H1 (cell line): ENCODE measurements around the gene RPTOR.

Experiments
- CTCF ChIP-seq, 3 experiments: IDR thresholded peaks; 1 replicate in 2 of 3; 2 replicates in 1 of 3; pipeline versions ENCODE4 v1.5.1 to v1.6.1; 2011; ENCODE audit warnings: low read length in 3 of 3, mild to moderate bottlenecking in 3 of 3, inconsistent platforms in 2 of 3, low read depth in 1 of 3, moderate library complexity in 1 of 3; ENCODE audit not compliant: insufficient read depth in 1 of 3; ENCODE audit errors: control extremely low read depth in 1 of 3
- EP300 ChIP-seq, 2 experiments: IDR thresholded peaks; 1 replicate in 1 of 2; 2 replicates in 1 of 2; pipeline ENCODE4 v1.6.1; 2011 to 2012; ENCODE audit warnings: low read depth in 2 of 2, low read length in 2 of 2, mild to moderate bottlenecking in 2 of 2, borderline replicate concordance in 1 of 2, inconsistent platforms in 1 of 2, moderate library complexity in 1 of 2
- EZH2 ChIP-seq: fragments of 200-600 bp; sonication (generic); IDR thresholded peaks from 2 replicates; pipeline ENCODE4 v1.7.1; 2012; ENCODE audit warnings: low read depth, mild to moderate bottlenecking, moderate library complexity, low read length, inconsistent platforms; ENCODE audit not compliant: severe bottlenecking
- HDAC2 ChIP-seq, 2 experiments: fragments of 300-600 bp in 1 of 2; sonication (generic) in 1 of 2; IDR thresholded peaks; 2 replicates each; pipeline ENCODE4 v1.6.1; 2011 to 2012; ENCODE audit warnings: low read depth in 2 of 2, low read length in 2 of 2, mild to moderate bottlenecking in 2 of 2, moderate library complexity in 2 of 2, borderline replicate concordance in 1 of 2, inconsistent platforms in 1 of 2
- POLR2A ChIP-seq, 2 experiments: IDR thresholded peaks; 1 replicate in 1 of 2; 2 replicates in 1 of 2; pipeline ENCODE4 v1.6.1; 2011; ENCODE audit warnings: low read depth in 2 of 2, low read length in 2 of 2, mild to moderate bottlenecking in 2 of 2; ENCODE audit errors: control extremely low read depth in 1 of 2
- RAD21 ChIP-seq, 2 experiments: IDR thresholded peaks in 1 of 2; conservative IDR thresholded peaks in 1 of 2; 2 replicates each; pipeline ENCODE4 v1.6.1; 2011; ENCODE audit warnings: low read depth in 2 of 2, low read length in 2 of 2, improper control_type of control experiment in 1 of 2, inconsistent platforms in 1 of 2, mild to moderate bottlenecking in 1 of 2, moderate library complexity in 1 of 2
- RXRA ChIP-seq: IDR thresholded peaks from 2 replicates; pipeline ENCODE4 v1.6.1; 2011; ENCODE audit warnings: low read depth, mild to moderate bottlenecking, low read length, moderate library complexity; ENCODE audit not compliant: insufficient read depth
- SIRT6 ChIP-seq: IDR thresholded peaks from one replicate; pipeline ENCODE4 v1.7.1; 2012; ENCODE audit warnings: low read length, inconsistent platforms
- USF2 ChIP-seq: IDR thresholded peaks from 2 replicates; pipeline ENCODE4 v1.6.1; 2011; ENCODE audit warnings: low read length, improper control_type of control experiment

DNA sequence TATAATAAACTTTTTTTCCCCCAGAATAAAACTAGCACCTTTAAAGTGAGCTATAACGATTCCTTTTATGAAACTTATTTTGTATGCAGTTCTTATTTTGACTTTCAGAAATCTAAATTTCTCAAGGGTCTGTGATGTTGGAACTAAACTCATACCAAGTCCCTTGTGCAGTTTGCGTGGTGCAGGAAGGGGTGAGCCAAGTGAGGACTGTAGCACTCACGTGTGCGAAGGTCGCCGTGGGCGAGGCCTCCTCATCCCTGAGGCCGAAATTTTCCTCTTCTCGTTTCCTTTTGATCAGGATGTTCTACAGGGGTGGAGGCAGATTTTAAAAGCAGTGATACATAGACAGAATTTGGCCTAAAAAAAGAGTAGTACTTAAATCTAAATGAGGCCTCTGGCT, 73.7 kb downstream of the RPTOR start:
- TF ChIP-seq USF2 = no peak
- no peak for TF ChIP-seq RXRA
- TF ChIP-seq POLR2A (IDR thresholded peaks at IDR 0.05; ENCODE audit: control extremely low read depth in 1 of 2, low read depth in 2 of 2, low read length in 2 of 2) = no peak
- no peak for TF ChIP-seq HDAC2 (IDR thresholded peaks at IDR 0.05; ENCODE audit: borderline replicate concordance in 1 of 2, low read depth in 2 of 2, low read length in 2 of 2)
- no peak for TF ChIP-seq CTCF (IDR thresholded peaks at IDR 0.05; ENCODE audit: control extremely low read depth in 1 of 3, insufficient read depth in 1 of 3, low read depth in 1 of 3, low read length in 3 of 3)
- TF ChIP-seq SIRT6 = no peak
- TF ChIP-seq EP300 (IDR thresholded peaks at IDR 0.05; ENCODE audit: borderline replicate concordance in 1 of 2, low read depth in 2 of 2, low read length in 2 of 2) = no peak
- no peak for TF ChIP-seq RAD21 (IDR thresholded peaks at IDR 0.05 in 1 of 2, conservative IDR thresholded peaks at IDR 0.05 in 1 of 2; ENCODE audit: low read depth in 2 of 2, low read length in 2 of 2)
- TF ChIP-seq EZH2 = no peak
